ENCODE measurements around the gene DDX53.

DNA sequence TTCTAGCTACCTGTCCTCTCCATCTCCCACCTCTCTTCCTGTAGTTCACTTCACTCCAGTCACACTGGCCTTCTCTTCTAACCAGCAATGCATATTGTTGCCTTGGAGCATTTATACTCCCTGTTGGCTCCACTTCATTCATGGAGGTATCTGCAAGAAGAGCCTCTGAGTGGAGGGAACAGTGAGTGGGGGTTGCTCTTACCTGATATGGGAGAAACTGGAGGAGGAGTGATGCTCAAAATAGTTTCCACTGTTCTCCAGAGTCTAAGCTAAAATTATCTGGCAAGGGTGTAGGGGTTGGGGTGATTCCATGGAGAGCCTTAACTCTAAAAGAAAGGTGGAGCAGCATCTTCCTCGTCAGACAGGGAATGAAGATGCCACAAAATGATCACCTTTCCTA is 28.9 kb upstream of the DDX53 start:
- TF ChIP-seq, protein P1, sequence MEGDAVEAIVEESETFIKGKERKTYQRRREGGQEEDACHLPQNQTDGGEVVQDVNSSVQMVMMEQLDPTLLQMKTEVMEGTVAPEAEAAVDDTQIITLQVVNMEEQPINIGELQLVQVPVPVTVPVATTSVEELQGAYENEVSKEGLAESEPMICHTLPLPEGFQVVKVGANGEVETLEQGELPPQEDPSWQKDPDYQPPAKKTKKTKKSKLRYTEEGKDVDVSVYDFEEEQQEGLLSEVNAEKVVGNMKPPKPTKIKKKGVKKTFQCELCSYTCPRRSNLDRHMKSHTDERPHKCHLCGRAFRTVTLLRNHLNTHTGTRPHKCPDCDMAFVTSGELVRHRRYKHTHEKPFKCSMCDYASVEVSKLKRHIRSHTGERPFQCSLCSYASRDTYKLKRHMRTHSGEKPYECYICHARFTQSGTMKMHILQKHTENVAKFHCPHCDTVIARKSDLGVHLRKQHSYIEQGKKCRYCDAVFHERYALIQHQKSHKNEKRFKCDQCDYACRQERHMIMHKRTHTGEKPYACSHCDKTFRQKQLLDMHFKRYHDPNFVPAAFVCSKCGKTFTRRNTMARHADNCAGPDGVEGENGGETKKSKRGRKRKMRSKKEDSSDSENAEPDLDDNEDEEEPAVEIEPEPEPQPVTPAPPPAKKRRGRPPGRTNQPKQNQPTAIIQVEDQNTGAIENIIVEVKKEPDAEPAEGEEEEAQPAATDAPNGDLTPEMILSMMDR (IDR thresholded peaks at IDR 0.05) = no peak
- no peak for TF ChIP-seq EP300 (IDR thresholded peaks at IDR 0.05)
- TF ChIP-seq POLR2A (IDR thresholded peaks at IDR 0.05) = no peak

Measured in ovary (tissue), 3 donors.